Muscle of back (tissue), 11 donors: ENCODE data around the gene SUPT3H. TPM values are rescaled to one million over a fixed set of nuclear protein-coding genes. Genes with fewer than 3 reads are reported as not detected.

ENCODE experiments used
- DNase-seq, 3 donors: peaks; one replicate each; pipeline versions ENCODE4 v3.0.0 to v3.0.0-alpha.2; 2013
- polyA plus RNA-seq, 10 donors: library from polyadenylated mRNA; unstranded; fragments of 120-200 nt; gene quantifications; one replicate each; pipeline ENCODE4 v1.2.1, GENCODE V29; 2013; ENCODE audit not compliant: insufficient read length in 10 of 10

SUPT3H gene
- polyA plus RNA-seq, 10 donors, result 9.7 to 13.7 (median 11.6) TPM

DNA sequence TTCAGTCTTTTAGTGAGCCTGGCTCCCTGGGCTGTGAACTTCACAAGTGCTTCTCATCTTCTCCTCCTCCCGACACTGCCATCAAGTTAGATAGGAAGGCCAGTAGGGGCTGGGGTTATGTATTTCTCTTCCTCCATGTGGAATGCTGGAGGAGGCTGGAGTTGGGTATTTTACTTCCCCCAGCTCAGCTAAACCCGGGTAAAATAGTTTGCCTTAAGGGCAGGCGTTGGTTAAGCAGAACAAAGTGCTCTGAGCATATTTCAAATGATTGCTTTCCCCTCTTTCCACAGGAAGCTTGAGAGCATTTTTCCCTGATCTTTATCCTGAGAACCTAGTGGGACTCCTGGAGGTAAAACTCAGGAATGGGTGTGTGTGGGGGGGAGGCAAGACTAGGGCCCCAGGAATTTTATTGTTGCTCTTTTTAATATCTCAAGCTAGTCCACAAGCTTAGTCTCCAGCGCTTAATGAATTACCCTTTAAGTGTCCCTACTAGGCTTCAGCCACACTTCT lies 16.9 kb upstream of the SUPT3H start:
- DNase-seq, result no peak

DNA sequence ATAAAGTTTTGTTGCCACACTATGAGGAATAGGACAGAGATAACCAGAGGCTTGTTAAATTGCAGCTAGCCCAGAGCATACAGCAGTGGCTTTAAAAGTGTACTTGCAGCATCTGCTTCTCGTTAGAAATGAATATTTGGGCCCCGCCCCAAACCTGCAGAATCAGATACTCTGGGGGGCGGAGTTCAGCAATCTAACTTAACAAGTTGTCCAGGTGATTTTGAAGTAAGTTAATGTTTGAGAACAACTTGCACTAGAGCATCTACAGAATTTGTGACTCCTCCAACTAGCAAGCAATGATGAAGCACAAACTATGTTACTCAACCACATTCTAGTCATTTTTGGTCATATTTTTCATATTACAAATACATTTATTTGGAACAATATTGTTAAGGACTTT lies 10.6 kb upstream of the SUPT3H start:
- DNase-seq, result no peak

DNA sequence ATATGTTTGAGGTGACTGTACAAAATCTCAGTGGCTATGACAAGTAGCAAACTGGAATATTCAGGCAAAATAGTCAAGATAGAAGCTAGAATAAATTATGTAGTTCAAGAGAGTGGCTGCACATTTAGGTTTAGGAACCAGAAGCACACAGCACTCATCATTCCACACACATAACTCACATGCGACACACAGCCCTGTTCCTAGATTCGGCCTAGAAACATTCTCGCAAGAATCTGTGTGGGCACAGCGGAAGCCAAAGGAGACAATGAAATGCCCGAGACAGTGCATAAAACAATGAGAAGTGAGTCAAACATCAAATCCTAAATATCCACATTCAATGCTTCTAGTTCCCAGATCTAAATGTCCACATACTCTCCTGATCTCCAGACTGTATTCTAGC lies 9.5 kb upstream of the SUPT3H start:
- peak in 1 of 3 donors; percentile 40 for DNase-seq

GRCh38 chr6:45386501-45386900 lies 8.8 kb upstream of the SUPT3H start:
- DNase-seq, result no peak

DNA sequence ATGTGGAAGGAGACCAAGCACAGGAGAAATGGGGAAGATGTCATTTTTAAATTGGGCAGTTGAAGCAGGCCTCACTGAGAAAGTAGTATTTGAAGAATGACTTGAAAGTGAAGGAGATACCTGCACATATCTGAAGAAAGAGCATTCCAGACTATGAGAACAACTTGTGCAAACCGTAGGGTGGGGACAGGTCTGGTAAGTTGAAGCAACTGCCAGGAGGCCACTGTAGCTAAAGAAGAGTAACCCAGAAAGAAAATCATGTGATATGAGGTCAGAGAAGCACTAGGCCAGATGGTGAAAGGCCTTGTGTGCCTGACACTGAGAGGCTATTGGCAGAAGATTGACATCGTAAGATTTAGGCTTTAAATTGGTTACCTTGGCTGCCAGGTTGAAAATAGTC lies 4.7 kb upstream of the SUPT3H start:
- DNase-seq, result no peak

DNA sequence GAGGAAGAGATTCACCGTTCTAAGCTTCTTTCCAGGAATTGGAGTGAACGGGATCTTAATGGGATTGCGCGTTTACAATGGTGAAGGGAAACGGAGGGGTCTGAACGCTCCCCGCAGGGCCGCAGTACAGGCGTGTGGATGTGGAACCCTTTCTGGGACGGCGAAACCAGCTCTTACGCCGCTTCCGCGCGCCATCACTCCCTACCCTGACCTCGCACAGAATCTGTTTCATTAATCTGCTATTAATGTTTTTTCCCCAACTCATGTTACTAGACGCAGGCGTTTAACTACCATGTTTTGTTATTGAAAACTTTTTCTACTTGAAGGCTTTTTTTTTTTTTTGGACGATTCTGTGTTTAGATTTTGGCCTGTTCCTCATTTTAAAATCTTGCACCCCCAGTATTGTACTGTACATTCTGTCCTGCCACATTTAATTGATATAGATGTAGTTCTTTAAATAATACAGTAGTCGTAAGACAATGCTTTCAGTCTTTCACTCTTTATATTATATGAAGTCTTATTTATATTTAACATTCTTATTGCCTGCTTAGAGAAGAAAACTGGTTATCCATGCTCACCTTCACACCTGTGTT lies 696 bp upstream of the SUPT3H start:
- no peak for DNase-seq

GRCh38 chr6:45377043-45377553 lies 636 bp downstream of the SUPT3H start:
- DNase-seq, result peak in 1 of 3 donors; percentile 93

- DNase-seq, result peak in 2 of 3 donors; percentile 6 to 19
Observed at GRCh38 chr6:45376310-45377042, 1.3 kb downstream of the SUPT3H start.

GRCh38 chr6:45375449-45375848 lies 2.3 kb downstream of the SUPT3H start:
- DNase-seq, result no peak

GRCh38 chr6:45371924-45372573 lies 5.7 kb downstream of the SUPT3H start:
- DNase-seq, result peak in 1 of 3 donors; percentile 8

- no peak for DNase-seq
Observed at GRCh38 chr6:45369870-45370269, 7.9 kb downstream of the SUPT3H start.

- no peak for DNase-seq
Observed at GRCh38 chr6:45367999-45368398, 9.7 kb downstream of the SUPT3H start.

DNA sequence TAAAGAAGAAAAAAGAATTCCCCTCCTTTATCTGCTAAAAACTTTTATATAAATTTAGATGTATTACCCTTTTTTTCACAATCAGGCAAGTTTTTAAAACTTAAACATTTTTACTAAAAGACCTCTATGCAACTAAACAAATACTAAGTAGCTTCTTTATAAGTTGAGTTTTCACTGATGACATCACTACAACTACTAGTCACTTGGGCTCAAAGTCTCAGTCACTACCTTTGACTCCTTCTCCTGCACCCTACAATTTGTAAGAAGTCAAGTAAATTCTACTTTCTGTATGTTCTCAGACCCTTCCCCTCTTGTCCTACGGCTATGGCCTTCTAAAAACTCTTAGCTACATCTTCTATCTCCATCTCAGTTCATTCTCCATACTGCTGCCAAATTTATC lies 11.2 kb downstream of the SUPT3H start:
- DNase-seq, result no peak

GRCh38 chr6:45365036-45365435 lies 12.7 kb downstream of the SUPT3H start:
- DNase-seq, result no peak

DNA sequence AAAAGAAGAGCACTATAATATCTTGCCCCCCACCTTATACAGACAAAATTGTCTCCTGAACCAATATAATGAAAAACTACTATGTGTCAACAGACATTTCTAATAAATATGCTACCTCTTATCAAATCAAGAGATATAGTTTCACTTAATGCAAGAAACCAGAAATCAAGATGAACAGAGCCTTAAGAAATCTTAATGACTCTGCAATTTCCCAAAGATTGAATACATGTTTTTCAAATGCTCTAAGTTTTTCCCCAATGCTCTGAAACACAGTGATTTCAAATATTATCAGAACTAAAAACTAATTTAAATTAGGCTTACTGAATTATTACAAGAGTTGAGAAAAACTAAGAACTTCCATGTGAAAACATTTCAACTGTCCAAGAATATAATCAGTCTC lies 13.3 kb downstream of the SUPT3H start:
- no peak for DNase-seq

- no peak for DNase-seq
Observed at GRCh38 chr6:45353654-45354053, 24.1 kb downstream of the SUPT3H start.

DNA sequence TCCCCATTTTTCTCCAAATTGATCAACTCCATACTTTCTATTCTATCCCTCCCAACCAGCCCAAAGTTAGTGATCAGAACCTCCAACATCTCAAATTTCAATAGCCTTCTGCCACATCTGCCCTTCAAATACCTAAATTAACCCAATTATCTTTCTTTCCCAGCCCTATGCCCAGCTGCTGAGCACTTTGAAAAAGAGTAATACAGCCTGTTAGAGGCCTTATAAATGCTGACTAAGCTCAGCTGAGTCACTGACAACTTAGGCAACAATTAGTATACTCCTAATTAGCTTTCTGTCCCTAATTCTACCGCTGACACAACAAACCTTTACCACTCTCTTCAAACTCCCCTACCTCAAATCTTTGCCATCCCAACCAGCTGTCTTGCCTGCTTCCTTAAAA lies 26.1 kb downstream of the SUPT3H start:
- DNase-seq, result no peak

GRCh38 chr6:45351076-45351475 lies 26.7 kb downstream of the SUPT3H start:
- DNase-seq, result no peak

DNA sequence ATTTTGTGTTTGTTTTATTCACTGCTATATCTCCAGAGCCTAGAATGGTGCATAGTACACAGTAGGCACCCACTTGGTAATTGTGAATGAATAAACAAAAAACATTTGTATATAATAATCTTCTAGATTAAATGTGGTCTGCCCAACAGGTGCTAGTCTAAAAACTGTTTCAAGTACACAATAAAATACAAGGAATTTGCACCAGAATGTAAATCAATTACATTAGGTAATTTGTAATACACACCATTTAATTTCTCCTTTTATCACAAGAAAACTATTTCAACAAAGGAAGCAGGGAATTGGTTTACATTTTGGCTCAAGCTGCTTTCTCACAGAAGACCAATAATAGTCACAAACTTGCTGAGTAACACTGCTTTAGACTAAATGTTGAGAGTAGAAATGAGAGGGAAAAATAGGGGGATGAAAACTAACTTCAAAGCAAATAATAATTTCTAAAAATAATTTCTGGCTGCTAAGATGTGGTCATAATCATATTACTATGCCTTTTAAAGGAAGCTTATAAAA lies 27.5 kb downstream of the SUPT3H start:
- no peak for DNase-seq

DNA sequence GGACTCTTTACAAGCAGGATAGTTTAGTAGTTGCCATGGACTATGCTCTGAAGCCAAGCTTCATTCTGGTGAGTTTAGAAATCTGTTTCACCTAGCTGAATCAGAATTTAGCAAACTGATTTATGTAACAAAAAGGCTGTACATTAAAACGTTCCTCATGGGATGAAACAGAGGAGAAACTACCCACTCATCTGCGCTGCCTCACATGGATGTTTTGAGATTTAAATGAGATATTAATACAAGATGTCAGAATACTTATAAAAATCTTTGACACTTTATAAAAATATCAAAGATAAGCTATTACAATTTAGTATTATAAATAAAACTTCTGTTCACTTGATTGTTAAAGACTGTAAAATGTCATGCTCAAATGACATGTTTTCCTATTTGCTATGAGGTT lies 32.8 kb downstream of the SUPT3H start:
- no peak for DNase-seq

- no peak for DNase-seq
Observed at GRCh38 chr6:45328523-45328922, 49.2 kb downstream of the SUPT3H start.

DNA sequence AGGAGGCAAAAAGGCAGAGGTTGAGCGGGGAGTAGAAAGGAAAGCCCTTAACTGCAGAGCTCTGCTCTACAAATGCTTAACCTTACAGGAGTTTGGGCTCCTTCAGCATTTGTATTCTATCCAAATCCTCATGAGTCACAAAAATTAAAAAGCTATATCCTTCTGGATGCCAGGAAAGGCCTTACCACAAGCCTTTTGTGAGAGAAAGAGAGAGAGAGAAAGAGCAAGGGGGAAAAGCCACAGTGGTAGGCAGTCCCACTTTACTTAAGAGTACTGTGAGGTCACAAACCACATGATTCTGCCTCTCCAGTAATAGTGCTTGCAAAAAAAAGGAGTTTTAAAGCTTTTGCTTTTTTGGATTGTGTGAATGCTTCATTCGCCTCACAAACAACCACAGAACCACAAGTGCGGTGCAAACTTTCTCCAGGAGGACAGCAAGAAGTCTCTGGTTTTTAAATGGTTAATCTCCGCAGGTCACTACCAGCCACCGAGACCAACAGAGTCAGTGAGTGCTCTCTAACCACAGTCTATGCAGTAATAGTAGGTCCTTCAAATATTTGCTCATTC lies 49.7 kb downstream of the SUPT3H start, which contains the start of gene RUNX2:
Gene RUNX2, plus strand, starts transcription at position 375 of the 567 bp plus-strand sequence. CDS start 397 bp downstream, outside the sequence.
- DNase-seq, result peak; percentile 3 to 79 (median 11)
